Fibroblast of lung (primary cell): ENCODE data around the gene PGR. TPM values are rescaled to one million over a fixed set of nuclear protein-coding genes. Genes with fewer than 3 reads are reported as not detected.

Experiments used
- DNase-seq, 2 donors: peaks; one replicate each; pipeline versions ENCODE4 v3.0.0 to v3.0.0-alpha.2; 2010; ENCODE audit warnings: low read depth in 2 of 2
- H2AFZ ChIP-seq: 2 replicates; pipeline ENCODE4 v1.5.1; 2012; ENCODE audit warnings: low read length, control low read depth, inconsistent platforms
- H3K27ac ChIP-seq: 2 replicates; pipeline ENCODE4 v1.5.1; 2011; ENCODE audit warnings: low read length, control low read depth; ENCODE audit not compliant: insufficient read depth
- H3K27me3 ChIP-seq: 2 replicates; pipeline ENCODE4 v1.5.1; 2011; ENCODE audit warnings: mild to moderate bottlenecking, low read length; ENCODE audit not compliant: control insufficient read depth, insufficient read depth
- H3K36me3 ChIP-seq: 2 replicates; pipeline ENCODE4 v1.5.1; 2011; ENCODE audit warnings: low read length; ENCODE audit not compliant: control insufficient read depth, insufficient read depth
- H3K4me1 ChIP-seq: 2 replicates; pipeline ENCODE4 v1.5.1; 2011; ENCODE audit warnings: low read length; ENCODE audit not compliant: control insufficient read depth, insufficient read depth; ENCODE audit errors: extremely low read depth
- H3K4me2 ChIP-seq: 2 replicates; pipeline ENCODE4 v1.5.1; 2011; ENCODE audit warnings: low read length, control low read depth; ENCODE audit not compliant: insufficient read depth; ENCODE audit errors: extremely low read depth
- H3K4me3 ChIP-seq, 4 experiments: fragments of 200-600 bp in 1 of 4; sonication (generic) in 1 of 4; replicated peaks in 1 of 4; 2 replicates each; pipeline ENCODE4 v1.5.1; 2011 to 2016; ENCODE audit warnings: low read length in 4 of 4, low read depth in 3 of 4, mild to moderate bottlenecking in 3 of 4, control low read depth in 2 of 4, inconsistent platforms in 1 of 4, mixed read lengths in 1 of 4; ENCODE audit not compliant: insufficient read depth in 1 of 4; ENCODE audit errors: control extremely low read depth in 1 of 4
- H3K79me2 ChIP-seq: 2 replicates; pipeline ENCODE4 v1.5.1; 2012; ENCODE audit warnings: mild to moderate bottlenecking, low read length, inconsistent platforms; ENCODE audit not compliant: control insufficient read depth, insufficient read depth
- H3K9ac ChIP-seq: 2 replicates; pipeline ENCODE4 v1.5.1; 2011; ENCODE audit warnings: mild to moderate bottlenecking, low read length, control low read depth; ENCODE audit not compliant: insufficient read depth
- H3K9me3 ChIP-seq: 2 replicates; pipeline ENCODE4 v1.5.1; 2012; ENCODE audit warnings: low read depth, low read length; ENCODE audit not compliant: control insufficient read depth, insufficient read depth
- H4K20me1 ChIP-seq: 2 replicates; pipeline ENCODE4 v1.5.1; 2011; ENCODE audit warnings: low read length; ENCODE audit not compliant: control insufficient read depth, insufficient read depth; ENCODE audit errors: extremely low read depth
- EZH2 ChIP-seq: IDR thresholded peaks from 2 replicates; pipeline ENCODE4 v1.5.1; 2012; ENCODE audit warnings: low read length, control low read depth, mild to moderate bottlenecking; ENCODE audit errors: missing control alignments
- polyA plus RNA-seq, 2 donors: library from polyadenylated mRNA; depleted of rRNA in 1 of 2; stranded (reverse) in 1 of 2; unstranded in 1 of 2; fragments of >200 nt; gene quantifications; 2 replicates each; pipeline ENCODE4 v1.2.1, GENCODE V29; 2011 to 2012; ENCODE audit warnings: missing spikeins in 1 of 2
- total RNA-seq: library from RNA; depleted of rRNA; stranded (reverse); fragments of >200 nt; gene quantifications from 2 replicates; pipeline ENCODE4 v1.2.1, GENCODE V29; 2014
- TF ChIP-seq, protein P1 (sequence below), 2 donors: IDR thresholded peaks in 1 of 2; conservative IDR thresholded peaks in 1 of 2; 1 replicate in 1 of 2; 2 replicates in 1 of 2; pipeline ENCODE4 v1.5.1; 2011 to 2012; ENCODE audit warnings: low read length in 2 of 2, control low read depth in 1 of 2, inconsistent platforms in 1 of 2, low read depth in 1 of 2, mild to moderate bottlenecking in 1 of 2

Gene PGR
- total and polyA plus RNA-seq, 2 donors (not counting 1 experiment from before 2014, with no cell fraction given) = 0.19 to 2.0 TPM

GRCh38 chr11:101030692-101031091, 98.9 kb downstream of the PGR start:
- Histone ChIP-seq H3K4me2 (no peak overlapping the region), H4K20me1 (no peaks in the 10 kb centered on the region), H2AFZ (no peak overlapping the region), H3K36me3 (no peaks in the 10 kb centered on the region), H3K4me3 (no peak overlapping the region), H3K9ac (no peak overlapping the region), H3K4me1 (no peaks in the 10 kb centered on the region), H3K9me3 (no peaks in the 10 kb centered on the region), H3K27ac (no peak overlapping the region), H3K79me2 (no peaks in the 10 kb centered on the region), H3K27me3 (no peaks in the 10 kb centered on the region)
- no peak for DNase-seq
- no peak for TF ChIP-seq EZH2
- TF ChIP-seq, protein P1, sequence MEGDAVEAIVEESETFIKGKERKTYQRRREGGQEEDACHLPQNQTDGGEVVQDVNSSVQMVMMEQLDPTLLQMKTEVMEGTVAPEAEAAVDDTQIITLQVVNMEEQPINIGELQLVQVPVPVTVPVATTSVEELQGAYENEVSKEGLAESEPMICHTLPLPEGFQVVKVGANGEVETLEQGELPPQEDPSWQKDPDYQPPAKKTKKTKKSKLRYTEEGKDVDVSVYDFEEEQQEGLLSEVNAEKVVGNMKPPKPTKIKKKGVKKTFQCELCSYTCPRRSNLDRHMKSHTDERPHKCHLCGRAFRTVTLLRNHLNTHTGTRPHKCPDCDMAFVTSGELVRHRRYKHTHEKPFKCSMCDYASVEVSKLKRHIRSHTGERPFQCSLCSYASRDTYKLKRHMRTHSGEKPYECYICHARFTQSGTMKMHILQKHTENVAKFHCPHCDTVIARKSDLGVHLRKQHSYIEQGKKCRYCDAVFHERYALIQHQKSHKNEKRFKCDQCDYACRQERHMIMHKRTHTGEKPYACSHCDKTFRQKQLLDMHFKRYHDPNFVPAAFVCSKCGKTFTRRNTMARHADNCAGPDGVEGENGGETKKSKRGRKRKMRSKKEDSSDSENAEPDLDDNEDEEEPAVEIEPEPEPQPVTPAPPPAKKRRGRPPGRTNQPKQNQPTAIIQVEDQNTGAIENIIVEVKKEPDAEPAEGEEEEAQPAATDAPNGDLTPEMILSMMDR (conservative IDR thresholded peaks at IDR 0.05 in 1 of 2, IDR thresholded peaks at IDR 0.05 in 1 of 2; ENCODE audit: low read depth in 1 of 2, low read length in 2 of 2) = no peak

GRCh38 chr11:101030015-101030414, 99.6 kb downstream of the PGR start:
- Histone ChIP-seq H3K27me3 (no peaks in the 10 kb centered on the region), H3K9me3 (no peaks in the 10 kb centered on the region), H3K4me2 (no peak overlapping the region), H4K20me1 (no peaks in the 10 kb centered on the region), H3K27ac (no peak overlapping the region), H2AFZ (no peak overlapping the region), H3K9ac (no peak overlapping the region), H3K4me3 (no peak overlapping the region), H3K79me2 (no peaks in the 10 kb centered on the region), H3K4me1 (no peaks in the 10 kb centered on the region), H3K36me3 (no peaks in the 10 kb centered on the region)
- TF ChIP-seq EZH2 = no peak
- TF ChIP-seq, protein P1 (conservative IDR thresholded peaks at IDR 0.05 in 1 of 2, IDR thresholded peaks at IDR 0.05 in 1 of 2; ENCODE audit: low read depth in 1 of 2, low read length in 2 of 2) = no peak
- DNase-seq = peak; percentile 9 to 20

GRCh38 chr11:101028644-101029043, 101.0 kb downstream of the PGR start:
- H2AFZ ChIP-seq = no peak overlapping the region
- H3K79me2 ChIP-seq = no peaks in the 10 kb centered on the region
- no peaks in the 10 kb centered on the region for H3K4me1 ChIP-seq
- TF ChIP-seq, protein P1 (conservative IDR thresholded peaks at IDR 0.05 in 1 of 2, IDR thresholded peaks at IDR 0.05 in 1 of 2; ENCODE audit: low read depth in 1 of 2, low read length in 2 of 2) = no peak
- no peak for TF ChIP-seq EZH2
- H3K4me2 ChIP-seq = no peak overlapping the region
- H3K36me3 ChIP-seq = no peaks in the 10 kb centered on the region
- no peak for DNase-seq
- H3K27ac ChIP-seq = no peak overlapping the region
- no peaks in the 10 kb centered on the region for H3K27me3 ChIP-seq
- H4K20me1 ChIP-seq = no peaks in the 10 kb centered on the region
- H3K4me3 ChIP-seq = no peak overlapping the region
- H3K9ac ChIP-seq = no peak overlapping the region
- H3K9me3 ChIP-seq = no peaks in the 10 kb centered on the region
